UCSD-AML1 (cell line): ENCODE measurements around the gene CCT5.
A peak's percentile ranks its signal among the peaks of the same experiment; 100 is the strongest.
"Not testable (repeated sequence)": the region's sequence is repeated elsewhere in the genome, so short reads cannot be mapped to it uniquely, and the experiment has no call there.

Experiments used
- DNase-seq: peaks from one replicate; lab custom pipeline; 2025; ENCODE audit not compliant: unreplicated experiment; lab: John Stamatoyannopoulos, UW

CCT5 gene

DNA sequence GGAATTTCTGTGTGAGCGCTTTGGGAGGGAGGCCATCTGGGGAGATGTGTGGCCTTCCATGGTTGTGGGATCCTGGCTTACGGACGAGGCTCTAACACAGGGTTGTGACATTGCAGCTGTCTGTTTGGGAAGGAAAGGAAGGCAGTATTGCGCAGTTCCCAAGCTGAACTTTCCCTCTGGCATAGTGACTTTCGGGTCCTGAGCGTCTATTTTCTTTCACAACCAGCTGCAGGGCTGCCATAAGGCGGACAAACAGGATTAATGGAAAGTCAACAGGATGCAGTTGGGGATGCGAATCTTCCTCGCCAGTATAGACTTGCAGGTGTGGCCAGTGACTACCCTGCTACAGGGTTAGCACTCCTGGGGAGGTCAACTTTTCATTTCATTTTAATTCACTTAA is 25.9 kb downstream of the CCT5 start:
- DNase-seq, result no peak

DNA sequence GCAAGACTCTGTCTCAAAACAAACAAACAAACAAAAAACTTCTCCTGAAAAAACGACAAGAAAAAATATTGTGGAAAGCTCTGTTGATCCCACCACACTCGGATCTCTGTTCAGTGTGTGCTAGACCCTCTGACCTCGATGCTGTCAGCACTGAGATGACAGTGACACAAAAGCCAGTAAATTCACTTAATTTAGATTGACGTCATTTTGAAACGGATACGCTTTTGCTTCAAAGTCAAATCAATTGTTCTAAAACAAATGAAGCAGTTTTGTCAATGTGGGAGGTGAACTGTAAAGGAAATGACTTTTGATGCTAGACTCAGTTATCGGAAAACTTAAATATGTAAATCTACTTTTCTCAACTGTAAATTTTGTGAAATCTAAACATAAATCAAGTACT is 26.6 kb downstream of the CCT5 start:
- no peak for DNase-seq

DNA sequence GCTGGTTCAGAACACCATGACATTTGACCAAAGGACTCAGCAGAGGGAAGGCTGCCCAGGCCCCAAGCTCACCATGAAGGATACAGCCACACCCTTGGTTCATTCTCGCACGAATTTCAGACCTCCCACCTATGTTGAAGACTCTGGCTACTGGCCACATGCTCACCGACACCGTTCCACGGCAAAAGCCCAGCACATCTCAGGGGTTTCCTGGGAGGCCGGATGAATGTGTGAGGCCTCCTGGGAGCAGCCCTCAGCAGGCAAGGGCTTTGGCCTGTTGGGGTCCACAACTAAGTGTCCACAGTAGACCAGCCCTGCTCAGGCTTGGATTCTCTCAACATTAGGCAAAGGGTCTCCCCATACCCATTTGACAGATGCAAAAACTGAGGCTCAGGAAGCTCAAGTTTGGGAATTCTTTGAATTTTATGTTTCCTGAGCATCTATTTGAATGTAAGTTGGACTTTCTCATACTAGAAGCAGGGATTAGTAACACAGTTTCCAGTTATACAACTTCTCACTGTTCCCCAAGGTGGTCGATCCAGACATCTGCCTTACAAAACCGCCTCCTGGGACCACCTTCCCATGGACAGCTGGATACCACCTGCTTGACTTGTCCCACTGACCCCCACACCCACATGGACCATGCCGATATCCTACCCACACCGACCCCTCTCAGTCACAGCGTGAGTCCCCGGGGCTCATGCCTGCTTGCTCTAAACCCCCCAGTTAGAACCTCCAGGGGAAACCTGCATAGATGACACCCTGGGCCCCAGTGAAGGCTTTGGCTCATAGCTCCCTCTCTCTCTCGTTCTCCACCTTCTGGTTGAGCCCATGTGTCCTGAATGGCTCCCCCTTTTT is 27.9 kb downstream of the CCT5 start:
- no peak for DNase-seq

DNA sequence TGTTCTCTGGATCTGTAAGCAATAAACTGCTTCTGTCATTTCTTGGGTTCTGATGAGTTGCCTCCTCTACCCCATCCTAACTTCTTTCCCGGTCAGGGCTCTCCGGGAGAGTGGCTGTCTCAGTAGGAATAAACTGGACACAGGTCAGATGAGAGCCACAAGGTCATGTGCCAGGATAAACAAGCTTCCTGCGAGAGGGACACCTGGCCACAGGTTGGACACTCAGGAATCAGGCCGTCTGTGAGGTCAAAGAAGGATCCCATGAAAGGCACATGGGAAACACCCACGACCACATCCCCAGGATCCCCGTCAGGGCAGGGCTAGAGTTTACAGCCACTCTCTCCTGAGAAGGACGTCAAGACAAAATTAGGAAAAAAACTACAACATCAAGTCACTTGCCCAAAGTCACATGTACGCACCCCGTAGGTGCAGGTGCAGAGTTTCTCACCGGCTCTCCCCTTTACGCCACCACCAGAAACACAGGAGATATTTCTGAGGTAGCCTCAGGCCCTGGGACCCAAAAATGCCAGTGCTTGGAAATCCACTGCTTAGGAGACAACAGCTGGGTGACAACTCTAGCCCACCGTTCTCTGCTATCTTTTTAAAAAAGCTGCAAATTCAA is 28.7 kb downstream of the CCT5 start:
- no peak for DNase-seq

DNA sequence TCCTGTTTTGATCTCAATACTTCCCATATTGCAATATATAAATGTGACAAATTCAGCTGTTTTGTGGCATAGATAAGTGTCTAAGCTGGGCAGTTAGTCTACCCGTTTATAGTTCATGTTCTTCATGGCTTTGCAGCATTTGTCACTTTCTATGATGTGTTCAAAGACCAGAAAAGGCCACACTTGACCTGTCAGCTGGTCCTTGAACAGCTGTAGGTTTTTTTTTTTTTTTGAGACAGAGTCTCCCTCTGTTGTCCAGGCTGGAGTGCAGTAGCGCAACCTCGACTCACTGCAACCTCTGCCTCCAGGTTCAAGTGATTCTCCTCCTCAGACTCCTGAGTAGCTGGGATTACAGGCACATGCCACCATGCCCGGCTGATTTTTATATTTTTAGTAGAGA is 29.2 kb downstream of the CCT5 start:
- no peak for DNase-seq

DNA sequence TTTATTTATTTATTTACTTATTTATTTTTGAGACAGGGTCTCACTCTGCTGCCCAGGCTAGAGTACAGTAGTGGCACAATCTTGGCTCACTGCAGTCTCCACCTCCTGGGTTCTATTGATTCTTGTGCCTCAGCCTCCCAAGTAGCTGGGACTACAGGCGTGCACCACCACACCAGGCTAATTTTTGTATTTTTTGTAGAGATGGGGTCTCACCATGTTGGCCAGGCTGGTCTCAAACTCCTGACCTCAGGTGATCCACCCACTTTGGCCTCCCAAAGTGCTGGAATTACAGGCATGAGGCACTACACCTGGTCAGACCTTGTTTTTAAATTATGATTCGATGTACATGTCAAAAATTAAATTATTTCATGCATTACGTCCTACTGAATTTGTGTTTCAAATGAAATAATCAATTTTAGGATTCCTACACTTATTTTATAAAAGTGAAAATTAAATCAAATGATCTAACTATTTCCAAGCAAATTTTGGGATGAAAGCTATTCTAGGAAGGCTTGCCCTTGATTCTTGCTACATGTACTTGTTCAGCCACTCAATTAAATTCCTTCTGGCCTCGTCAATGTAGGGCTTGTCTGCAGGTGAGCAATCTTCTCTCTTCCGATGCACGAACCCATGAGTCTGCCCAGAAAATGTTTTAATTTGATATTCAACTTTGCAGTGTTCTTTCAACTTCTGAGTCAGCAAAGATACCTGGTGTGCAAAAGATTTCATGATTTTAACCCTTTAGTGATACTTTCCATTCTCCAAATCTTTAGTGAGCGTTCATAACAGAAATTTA is 30.0 kb downstream of the CCT5 start:
- DNase-seq, result no peak

DNA sequence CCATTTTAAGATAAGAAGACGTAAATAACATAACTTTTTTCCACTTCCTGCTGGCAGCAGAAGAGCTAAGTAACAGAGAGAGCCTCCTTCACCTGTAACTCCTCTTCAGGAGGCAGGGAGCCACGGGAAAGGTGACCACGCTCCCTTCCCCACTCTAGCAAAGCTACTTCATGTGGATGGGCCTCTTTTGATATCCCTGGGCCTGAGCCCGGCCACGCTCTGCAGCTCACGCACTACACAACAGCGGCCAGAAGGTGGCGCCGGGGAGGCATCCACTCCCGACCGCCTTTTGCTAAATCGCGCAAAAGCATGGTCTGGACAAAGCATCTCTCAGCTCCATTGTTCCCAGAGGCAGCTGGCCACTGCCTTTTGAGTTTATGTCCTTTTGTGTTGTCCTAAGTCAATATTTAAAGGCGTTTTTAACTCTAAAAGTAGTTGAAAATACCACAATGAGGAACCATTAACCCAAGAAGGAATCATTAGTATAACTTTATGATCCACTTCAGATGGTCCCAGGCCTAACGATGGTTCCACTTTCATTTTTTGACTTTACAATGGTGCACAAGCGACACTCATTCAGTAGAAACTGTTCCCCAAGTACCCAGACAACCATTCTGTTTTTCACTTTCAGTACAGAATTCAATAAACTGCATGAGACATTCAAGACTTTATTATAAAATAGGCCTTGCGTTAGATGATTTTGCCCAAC is 34.0 kb downstream of the CCT5 start:
- DNase-seq, result peak; percentile 85

DNA sequence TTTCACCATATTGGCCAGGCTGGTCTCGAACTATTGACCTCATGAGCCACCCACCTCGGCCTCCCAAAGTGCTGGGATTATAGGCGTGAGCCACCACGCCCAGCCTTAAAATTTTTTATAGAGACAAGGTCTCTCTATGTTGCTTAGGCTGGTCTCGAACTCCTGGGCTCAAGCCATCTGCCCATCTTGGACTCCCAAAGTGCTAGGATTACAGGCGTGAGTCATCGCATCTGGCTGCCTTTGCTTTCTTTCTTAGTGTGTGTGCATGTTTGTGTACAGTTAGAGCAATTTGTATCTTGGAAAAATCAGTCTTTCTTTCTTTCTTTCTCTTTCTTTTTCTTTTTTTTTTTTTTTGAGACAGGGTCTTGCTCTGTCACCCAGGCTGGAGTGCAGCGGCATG is 35.3 kb downstream of the CCT5 start:
- not testable (repeated sequence) for DNase-seq

DNA sequence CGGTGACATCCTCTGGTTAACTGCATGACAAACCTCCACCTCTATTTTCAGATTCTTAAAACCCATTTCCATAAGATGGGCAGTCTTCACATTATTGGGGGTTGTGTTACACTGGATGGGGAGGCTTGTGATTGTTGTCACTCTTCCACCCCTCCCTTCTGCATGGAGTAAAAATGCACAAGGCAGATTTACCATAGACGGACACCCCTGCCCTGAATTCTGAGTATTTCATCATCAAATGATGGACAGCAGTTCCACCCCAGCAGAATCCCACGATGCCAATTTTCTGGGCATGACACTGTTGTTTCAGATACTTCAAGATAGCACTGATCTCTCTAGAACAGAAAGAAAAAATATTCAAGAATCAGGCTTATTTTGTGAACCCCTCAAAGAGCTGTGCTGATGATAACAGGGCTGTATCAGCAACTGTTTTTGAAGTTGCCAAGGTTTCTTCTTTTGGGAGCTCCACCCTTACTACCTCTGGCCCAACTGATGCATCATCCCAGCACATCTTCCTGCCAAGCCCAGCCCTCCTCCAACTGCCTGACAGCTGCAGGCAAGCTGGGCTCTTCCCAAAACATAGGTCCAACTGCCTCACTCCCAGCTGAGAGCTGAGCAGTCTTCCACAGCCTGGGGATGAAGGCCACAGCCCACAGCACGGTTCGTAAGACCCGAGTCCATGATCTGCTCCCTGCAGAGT is 36.2 kb downstream of the CCT5 start:
- no peak for DNase-seq

DNA sequence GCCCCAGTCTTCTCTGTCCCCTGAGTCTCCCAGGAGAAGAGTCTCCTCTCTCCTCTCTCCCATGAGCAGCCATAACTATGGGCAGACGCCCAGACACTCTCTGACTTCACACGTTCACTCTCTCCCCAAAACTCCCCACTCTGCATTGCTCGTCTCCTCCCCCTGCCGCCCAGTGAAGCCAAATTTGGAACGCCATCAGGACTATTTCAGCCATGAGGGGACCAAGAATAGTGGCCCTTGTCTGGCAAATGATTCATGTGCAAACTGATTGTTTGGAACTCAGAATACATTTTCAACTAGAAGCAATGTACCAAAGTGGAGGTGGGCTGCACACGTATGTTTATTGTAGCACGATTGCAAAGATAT is 36.8 kb downstream of the CCT5 start:
- no peak for DNase-seq

DNA sequence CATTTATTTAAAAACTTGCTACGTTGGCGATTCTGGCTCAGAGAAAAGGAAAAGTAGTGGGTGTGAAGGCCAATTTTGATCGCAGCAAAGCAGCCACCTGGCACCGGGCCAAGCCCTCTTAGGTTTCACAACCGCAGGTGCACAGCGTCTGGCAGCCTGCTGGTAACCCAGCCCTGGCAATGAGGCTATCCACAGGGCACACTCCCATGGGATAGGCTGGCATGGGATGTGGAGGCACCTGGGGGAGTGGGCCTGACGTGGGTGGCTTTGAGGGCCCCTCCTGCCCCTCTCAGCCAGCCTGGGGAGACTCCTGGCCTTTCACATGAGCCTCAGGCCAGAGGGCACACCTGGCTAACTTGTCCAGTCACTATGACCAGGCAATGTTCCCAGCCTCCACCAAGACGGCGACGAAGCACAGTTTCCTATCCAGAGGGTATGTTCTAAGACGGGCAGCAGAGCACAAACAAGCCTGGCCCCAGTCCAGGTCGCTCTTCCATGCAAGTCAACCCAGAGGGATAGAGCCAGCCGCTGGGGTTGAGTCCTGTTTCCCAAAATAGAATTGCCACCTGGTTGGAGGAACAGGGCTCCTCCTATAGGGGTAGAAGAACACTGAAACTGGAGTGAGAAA is 38.6 kb downstream of the CCT5 start:
- no peak for DNase-seq

DNA sequence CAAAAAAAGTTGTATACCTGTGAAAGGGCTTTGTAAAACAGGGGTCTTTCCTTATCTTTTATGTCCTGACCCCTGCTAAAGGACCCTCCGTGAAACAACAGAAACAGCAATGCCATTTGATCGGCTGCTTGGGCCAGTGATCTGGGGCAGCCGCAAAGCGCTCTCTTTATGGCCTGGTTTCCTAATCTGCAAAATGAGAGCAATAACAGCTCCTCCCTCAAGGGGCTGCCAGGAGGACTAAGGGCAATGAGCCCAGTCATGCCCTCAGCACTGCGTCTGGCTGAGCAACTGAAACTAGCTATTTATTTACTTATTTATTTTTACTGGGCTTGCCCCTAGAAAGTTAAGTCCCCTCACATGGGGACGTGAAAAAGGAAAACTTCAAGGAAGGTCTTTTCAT is 39.3 kb downstream of the CCT5 start:
- no peak for DNase-seq

DNA sequence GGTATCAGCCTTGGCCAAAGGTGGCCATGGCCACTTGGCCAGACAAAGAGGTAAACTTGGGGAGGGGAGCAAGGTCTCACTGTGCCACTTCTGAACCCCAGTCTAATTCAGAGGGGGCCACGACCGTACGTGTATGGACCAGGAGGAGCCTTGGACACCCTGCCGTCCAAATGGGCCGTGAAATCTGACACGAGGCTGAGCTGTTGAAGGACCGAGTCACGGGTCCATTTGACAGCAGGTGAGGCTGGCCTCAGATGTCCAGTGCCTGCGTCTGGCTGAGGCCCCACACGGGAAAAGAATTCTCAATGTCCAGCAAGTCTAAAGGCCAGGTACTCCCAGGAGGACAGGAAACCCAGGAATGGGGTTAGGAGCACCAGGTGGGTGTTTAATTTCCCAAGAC is 39.9 kb downstream of the CCT5 start:
- no peak for DNase-seq

DNA sequence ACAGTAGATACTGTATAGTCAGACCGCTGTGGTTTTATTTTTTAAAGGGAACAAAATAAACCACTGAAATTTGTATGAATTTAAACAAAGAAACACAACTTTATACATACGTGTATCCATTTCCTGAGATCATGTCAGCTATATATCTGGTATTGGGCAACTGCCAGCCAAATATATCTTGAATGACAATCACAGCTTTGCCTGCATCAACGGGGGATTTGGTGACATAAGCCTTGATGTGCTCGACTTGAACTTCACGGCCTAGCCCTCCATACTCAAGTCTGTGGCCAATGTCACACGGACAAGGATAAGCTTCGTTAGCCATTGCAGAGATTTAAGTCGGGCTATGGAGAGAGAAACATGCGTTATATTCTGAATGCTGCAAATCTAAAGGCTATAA is 40.4 kb downstream of the CCT5 start:
- no peak for DNase-seq

DNA sequence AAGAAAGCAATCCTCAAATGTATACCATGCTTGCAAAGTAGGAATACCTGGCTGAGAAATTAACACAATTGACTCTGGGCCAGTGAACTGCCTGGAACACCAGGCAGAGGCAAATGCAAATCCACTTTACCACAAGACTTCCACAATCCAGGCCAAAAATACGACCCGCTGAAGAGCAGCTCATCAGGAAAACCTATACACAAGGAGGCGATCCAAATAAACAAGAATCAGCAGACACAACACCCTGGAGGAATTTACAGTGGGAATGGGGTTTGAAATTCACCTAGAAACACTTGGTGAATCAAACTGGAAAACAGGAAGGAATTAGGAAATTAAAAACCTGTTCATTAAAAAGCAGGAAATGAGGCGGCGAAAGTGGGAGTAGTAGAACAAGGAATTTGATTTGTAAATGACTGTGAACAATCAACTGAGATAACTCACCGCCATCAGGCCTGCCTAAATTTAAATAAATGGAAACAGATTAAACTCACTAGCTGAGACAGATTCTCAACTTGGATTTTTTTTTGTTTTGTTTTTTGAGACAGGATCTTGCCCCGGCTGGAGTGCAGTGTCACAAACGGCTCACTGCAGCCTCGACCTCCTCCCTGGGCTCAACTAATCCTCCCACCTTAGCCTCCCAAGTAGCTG is 41.7 kb downstream of the CCT5 start:
- no peak for DNase-seq

DNA sequence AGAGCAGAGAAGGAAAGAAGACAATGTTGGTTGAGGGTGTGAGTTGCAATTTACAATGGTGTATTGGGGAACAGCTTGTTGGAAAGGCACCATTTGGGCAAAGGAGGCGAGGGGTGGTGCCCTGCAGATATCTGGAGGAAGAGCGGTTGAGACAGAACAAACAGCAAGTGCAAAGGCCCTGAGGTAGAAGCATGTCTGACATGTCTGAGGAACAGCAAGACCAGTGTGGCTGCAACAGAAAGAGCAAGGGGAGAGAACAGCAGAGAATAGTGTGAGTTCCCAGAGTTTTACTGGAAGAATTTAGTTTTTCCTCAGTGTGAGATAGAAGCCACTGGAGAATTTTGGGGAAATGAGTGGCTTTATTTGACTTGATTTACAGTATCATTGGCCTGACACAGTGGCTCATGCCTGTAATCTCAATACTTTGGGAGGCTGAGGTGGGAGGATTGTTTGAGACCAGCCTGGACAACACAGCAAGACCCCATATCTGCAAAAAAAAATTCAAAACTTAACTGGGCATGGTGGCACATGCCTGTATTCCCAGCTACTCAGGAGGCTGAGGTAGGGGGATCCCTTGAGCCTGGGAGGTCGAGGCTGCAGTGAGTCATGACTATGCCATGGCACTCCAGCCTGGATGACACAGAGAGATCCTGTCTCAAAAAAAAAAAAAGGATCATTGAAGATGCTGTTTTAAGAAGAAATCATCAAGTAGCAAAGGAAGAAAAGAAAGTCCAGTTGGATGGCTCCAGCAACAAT is 44.0 kb downstream of the CCT5 start:
- DNase-seq, result no peak

DNA sequence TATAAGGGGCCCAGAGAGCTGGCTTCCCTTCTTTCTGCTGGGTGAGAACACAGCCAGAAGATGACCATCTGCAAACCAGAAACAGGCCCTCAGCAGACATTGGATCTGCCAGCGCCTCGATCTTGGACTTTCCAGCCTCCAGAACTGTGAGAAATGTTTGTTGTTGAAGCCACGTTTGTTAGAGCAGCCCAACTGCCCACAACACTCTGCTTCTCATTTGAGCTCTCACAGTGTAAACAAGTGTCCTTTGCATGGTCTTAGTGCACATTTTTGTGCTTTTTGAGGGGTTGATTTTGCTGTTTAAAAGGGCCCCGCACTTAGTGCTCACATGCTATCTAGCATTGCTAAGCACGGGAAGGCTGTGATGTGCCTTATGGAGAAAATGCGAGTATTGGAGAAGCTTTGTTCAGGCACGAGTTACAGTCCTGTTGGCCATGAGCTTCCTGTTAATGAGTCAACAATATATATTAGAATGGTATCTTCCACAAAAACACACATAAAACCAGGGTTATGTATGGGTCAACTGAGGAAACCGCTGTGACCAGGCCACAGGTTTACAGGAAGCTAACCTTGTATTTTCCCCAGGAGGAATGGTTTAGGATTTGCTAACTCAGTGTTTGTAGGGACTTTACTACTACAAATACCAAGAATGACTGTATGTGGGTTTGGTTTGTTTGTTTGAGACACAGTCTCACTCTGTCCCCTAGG is 45.7 kb downstream of the CCT5 start:
- DNase-seq, result no peak

DNA sequence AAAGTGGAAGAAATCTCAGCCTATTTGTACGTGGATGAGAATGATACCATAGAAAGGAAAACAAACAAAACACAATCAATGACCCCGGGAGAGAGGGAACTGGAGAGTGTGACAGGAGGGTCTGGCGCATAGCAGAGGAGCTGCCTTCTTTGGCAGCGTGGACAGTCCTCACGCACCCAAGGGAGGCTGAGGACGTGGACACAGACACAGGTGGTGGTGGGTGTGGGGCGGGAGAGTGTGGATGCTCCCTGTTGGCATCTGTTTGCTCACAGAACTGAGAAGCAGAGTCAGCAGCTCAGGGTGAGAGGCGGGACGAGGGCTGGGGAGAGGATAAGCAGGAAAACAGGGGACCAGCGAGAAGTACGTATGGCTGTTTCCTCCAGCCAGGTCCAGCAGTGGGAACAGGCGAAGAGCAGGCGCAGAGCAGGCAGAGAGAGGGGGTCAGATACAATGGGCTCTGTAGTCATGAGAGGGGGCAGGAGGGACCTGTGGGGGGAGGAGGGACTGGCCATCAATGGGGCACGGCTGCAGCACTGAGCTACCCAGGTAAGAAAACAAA is 47.6 kb downstream of the CCT5 start:
- no peak for DNase-seq
